ENCODE data around the gene CNN2.

Gene CNN2

GRCh38 chr19:1025960-1026782 lies at the start of gene CNN2:
Gene CNN2, plus strand, starts transcription at chr19:1026608. Its CDS starts 54 bp downstream, at chr19:1026662.
- DNase-seq (ENCODE audit: low spot score), result peak; percentile 69

GRCh38 chr19:977058-977464 lies 49.3 kb upstream of the CNN2 start:
- no peak for DNase-seq (ENCODE audit: low spot score)

- no peak for DNase-seq (ENCODE audit: low spot score)
These were observed 47.1 kb upstream of the CNN2 start for GRCh38 chr19:979318-979741.

- no peak for DNase-seq (ENCODE audit: low spot score)
These were observed 46.0 kb upstream of the CNN2 start for GRCh38 chr19:980133-980998.

GRCh38 chr19:982567-983170 lies 43.7 kb upstream of the CNN2 start:
- peak; percentile 83 for DNase-seq (ENCODE audit: low spot score)

GRCh38 chr19:984165-984967 lies 42.0 kb upstream of the CNN2 start, which contains the start of gene WDR18:
Gene WDR18, plus strand, starts transcription at chr19:984345. Its CDS starts 9 bp downstream, at chr19:984354.
- peak; percentile 99 for DNase-seq (ENCODE audit: low spot score)

GRCh38 chr19:986083-986482 lies 40.3 kb upstream of the CNN2 start:
- no peak for DNase-seq (ENCODE audit: low spot score)

GRCh38 chr19:988081-988480 lies 38.3 kb upstream of the CNN2 start:
- DNase-seq (ENCODE audit: low spot score), result no peak

GRCh38 chr19:988510-988909 lies 37.9 kb upstream of the CNN2 start:
- no peak for DNase-seq (ENCODE audit: low spot score)

GRCh38 chr19:989381-990081 lies 36.9 kb upstream of the CNN2 start:
- DNase-seq (ENCODE audit: low spot score), result no peak

DNA sequence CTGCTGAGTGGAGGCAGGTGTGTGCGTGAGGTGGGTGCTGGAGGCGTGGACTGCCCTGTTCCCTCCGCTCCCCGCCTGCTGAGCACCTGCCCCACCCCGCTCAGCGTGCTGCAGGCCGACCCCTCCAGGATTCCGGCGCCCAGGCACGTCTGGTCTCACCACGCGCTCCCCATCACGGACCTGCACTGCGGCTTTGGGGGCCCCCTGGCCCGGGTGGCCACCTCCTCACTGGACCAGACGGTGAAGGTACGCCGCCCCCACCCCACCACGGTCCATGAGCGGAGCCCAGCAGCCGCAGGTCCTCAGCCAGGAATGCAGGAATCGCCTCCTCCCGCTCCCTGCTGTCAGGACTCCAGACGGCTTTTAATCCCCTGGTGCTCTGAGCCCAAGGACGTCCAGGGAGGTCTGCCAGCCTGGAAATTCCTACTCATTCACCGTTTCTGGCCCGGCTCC lies 36.3 kb upstream of the CNN2 start:
- no peak for DNase-seq (ENCODE audit: low spot score)

DNA sequence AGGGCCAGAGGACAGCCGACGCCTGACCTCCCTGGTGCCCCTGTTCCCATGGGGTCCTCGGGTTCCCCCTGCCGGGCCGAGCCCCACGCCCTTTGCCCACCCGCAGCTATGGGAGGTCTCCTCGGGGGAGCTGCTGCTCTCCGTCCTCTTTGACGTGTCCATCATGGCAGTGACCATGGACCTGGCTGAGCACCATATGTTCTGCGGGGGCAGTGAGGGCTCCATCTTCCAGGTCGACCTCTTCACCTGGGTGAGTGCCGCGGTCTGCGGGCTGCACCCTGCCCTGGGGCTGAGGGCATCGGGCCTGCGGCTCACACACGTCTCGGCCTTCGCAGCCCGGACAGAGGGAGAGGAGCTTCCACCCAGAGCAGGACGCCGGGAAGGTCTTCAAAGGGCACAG lies 35.7 kb upstream of the CNN2 start:
- no peak for DNase-seq (ENCODE audit: low spot score)

DNA sequence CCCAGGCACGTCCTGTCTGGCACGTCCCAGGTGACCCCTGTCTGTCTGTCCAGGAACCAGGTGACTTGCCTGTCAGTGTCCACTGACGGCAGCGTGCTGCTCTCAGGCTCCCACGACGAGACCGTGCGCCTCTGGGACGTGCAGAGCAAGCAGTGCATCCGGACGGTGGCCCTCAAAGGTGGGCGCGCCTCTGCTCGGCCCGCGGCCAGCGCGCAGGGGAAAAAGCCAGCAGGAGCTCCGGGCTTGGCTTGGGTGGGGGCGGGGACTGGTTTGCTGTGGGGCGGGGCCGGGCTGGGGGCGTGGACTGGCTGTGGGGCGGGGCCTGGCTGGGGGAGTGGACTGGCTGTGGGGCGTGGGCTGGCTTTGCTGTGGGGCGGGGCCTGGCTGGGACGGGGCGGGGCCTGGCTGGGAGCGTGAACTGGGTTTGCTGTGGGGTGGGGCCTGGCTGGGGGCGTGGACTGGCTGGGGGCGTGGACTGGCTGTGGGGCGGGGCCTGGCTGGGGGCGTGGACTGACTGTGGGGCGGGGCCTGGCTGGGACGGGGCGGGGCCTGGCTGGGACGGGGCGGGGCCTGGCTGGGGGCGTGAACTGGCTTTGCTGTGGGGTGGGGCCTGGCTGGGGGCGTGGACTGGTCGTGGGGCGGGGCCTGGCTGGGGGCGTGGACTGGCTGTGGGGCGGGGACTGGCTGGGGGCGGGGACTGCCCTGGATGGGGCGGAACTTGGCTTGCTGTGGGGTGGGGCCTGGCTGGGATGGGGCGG lies 35.1 kb upstream of the CNN2 start:
- peak; percentile 54 for DNase-seq (ENCODE audit: low spot score)

GRCh38 chr19:991932-992669 lies 34.3 kb upstream of the CNN2 start:
- no peak for DNase-seq (ENCODE audit: low spot score)

GRCh38 chr19:992670-993055 lies 33.7 kb upstream of the CNN2 start:
- DNase-seq (ENCODE audit: low spot score), result no peak

DNA sequence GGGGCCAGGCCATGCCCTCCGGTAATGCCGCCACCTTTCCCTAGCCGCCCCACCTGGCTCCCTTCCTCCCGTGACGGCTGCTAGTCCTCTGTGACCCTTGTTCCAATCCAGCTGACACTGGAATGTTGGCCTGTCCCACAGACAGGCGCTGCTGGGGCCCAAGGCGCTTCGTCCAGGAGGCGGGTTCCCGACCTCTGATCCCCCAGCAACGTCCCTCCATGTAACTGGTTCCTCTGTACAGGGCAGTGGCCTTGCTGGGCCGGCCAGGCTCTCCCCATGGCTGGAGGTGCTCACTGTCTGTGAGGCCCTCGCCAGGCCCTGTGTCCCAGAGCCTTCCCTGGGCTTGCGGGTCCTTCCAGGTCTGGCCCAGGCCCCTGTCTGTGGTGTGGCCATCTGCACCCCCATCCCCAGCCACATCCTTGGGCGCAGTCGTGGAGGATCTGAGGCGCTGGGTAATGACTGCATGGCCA lies 33.0 kb upstream of the CNN2 start:
- DNase-seq (ENCODE audit: low spot score), result no peak

DNA sequence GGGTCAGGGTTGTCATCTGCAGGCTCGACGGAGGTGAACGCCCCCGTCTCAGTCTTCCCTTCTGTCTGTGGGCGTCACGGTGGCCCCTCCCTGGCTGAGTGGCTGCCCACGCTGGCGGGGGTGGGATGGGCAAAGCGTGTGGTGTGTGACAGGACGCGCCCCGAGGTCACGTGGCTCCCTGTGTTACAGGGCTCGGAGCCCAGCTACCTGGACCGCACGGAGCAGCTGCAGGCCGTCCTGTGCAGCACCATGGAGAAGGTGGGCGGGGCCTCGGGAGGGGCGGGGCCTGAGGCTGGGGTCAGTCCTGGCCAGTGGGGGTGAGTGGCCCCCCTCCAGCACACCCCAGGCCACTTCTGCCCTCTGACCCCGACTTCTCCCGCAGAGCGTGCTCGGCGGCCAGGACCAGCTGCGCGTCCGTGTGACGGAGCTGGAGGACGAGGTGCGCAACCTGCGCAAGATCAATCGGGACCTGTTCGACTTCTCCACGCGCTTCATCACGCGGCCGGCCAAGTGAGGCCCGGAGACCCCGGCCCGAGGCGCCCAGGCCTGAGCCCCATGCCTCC lies 32.5 kb upstream of the CNN2 start:
- no peak for DNase-seq (ENCODE audit: low spot score)

GRCh38 chr19:994516-994915 lies 31.9 kb upstream of the CNN2 start:
- no peak for DNase-seq (ENCODE audit: low spot score)

Data from COLO829 (cell line).